Measurements from ENCODE around the gene DNAH3.

Gene DNAH3

DNA sequence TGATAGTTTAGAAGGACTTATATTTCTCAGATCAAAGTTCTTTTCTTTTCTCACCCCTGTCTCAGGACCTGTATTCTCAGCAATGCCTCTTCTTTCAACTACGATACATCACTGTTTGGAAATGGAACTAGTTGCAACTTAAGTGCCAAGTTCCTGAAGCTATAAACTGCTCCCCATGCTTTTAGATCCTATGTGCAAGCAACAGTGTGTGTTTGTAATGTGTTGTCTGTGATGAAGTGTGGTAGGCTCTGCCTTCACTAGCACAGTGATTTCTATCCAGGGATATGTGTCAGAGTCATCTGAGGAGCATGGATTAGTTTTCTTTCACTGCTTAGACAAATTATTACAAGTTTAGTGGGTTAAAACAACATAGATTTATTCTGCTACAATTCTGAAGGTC is 42.3 kb upstream of the DNAH3 start:
- TF ChIP-seq, protein P1, sequence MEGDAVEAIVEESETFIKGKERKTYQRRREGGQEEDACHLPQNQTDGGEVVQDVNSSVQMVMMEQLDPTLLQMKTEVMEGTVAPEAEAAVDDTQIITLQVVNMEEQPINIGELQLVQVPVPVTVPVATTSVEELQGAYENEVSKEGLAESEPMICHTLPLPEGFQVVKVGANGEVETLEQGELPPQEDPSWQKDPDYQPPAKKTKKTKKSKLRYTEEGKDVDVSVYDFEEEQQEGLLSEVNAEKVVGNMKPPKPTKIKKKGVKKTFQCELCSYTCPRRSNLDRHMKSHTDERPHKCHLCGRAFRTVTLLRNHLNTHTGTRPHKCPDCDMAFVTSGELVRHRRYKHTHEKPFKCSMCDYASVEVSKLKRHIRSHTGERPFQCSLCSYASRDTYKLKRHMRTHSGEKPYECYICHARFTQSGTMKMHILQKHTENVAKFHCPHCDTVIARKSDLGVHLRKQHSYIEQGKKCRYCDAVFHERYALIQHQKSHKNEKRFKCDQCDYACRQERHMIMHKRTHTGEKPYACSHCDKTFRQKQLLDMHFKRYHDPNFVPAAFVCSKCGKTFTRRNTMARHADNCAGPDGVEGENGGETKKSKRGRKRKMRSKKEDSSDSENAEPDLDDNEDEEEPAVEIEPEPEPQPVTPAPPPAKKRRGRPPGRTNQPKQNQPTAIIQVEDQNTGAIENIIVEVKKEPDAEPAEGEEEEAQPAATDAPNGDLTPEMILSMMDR (IDR thresholded peaks at IDR 0.05; ENCODE audit: low read depth, low read length, missing control alignments), result no peak
- DNase-seq (ENCODE audit: extremely low read depth, low read depth), result no peak
- H3K4me3 ChIP-seq (replicated peaks; ENCODE audit: low read depth, low read length), result no peak overlapping the region

DNA sequence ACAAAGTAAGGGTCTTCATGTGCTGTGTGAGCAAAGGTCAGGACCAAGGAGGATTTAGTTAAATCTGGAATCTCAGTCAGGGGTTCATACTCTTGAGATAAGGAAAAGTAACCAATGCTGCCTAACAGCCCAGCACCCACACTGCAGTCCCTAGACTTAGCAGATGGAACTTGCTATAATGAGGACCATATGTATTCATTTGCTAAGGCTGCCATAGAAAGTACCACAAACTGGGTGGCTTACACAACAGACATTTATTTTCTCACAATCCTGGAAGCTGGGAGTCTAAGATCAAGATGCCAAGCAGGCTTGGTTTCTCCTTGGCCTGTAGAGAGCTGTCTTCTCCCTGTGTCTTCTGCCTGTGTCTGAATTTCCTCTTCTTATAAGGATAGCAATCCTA is 40.0 kb upstream of the DNAH3 start:
- no peak overlapping the region for H3K4me3 ChIP-seq (replicated peaks; ENCODE audit: low read depth, low read length)
- no peak for DNase-seq (ENCODE audit: extremely low read depth, low read depth)
- TF ChIP-seq, protein P1 (IDR thresholded peaks at IDR 0.05; ENCODE audit: low read depth, low read length, missing control alignments), result no peak

DNA sequence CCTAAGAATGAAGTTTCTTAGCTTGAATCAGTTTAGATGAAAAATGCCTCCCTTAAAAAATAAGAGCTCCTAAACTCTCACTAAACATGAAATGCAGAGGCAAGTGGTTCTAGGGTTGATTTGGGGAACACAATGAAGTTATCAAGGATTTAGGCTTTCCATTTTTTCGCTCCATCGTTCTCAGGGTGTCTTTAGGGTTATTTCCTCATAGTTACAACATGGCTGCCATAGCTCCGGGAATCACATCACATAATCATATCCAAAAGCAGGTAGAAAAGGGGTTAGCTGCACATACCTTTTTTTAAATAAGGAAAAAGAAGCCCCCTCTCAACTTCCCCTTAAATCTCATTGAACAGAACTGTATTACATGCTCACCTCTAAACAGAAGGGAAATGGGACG is 39.4 kb upstream of the DNAH3 start:
- TF ChIP-seq, protein P1 (IDR thresholded peaks at IDR 0.05; ENCODE audit: low read depth, low read length, missing control alignments), result no peak
- DNase-seq (ENCODE audit: extremely low read depth, low read depth), result no peak
- H3K4me3 ChIP-seq (replicated peaks; ENCODE audit: low read depth, low read length), result no peak overlapping the region

DNA sequence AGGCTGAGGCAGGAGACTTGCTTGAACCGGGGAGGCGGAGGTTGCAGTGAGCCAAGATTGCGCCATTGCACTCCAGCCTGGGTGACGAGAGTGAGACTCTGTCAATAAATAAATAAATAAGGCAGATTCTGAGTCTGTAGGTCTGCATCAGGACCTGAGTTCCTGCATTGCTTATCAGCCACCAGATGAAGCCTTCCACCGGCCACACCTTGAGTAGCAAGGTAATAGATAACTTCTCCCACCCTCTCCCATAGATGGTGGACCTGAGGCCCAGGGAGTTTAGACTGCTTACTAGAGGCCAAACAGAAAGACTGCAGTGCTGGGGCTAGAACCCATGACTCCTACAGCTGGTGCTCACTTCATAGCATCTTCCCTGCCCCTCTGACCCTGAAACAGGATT is 38.7 kb upstream of the DNAH3 start:
- TF ChIP-seq, protein P1 (IDR thresholded peaks at IDR 0.05; ENCODE audit: low read depth, low read length, missing control alignments), result no peak
- H3K4me3 ChIP-seq (replicated peaks; ENCODE audit: low read depth, low read length), result no peak overlapping the region
- no peak for DNase-seq (ENCODE audit: extremely low read depth, low read depth)

DNA sequence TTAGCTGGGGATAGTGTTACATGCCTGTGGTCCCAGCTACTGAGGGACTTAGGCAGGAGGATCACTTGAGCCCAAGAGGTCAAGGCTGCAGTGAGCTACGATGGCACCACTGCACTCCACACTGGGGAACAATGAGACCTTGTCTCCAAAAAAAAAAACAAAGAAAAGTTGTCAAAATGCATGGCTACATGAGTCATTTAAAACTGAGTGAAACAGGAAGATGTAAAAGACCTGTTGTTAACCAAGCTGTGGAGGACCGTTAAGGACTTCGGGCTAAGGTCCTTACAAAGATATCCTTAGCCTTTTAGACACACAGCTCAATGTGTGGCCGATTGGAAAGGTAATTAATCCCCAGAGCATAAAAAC is 35.7 kb upstream of the DNAH3 start:
- TF ChIP-seq, protein P1 (IDR thresholded peaks at IDR 0.05; ENCODE audit: low read depth, low read length, missing control alignments), result no peak
- DNase-seq (ENCODE audit: extremely low read depth, low read depth), result no peak
- H3K4me3 ChIP-seq (replicated peaks; ENCODE audit: low read depth, low read length), result no peak overlapping the region

DNA sequence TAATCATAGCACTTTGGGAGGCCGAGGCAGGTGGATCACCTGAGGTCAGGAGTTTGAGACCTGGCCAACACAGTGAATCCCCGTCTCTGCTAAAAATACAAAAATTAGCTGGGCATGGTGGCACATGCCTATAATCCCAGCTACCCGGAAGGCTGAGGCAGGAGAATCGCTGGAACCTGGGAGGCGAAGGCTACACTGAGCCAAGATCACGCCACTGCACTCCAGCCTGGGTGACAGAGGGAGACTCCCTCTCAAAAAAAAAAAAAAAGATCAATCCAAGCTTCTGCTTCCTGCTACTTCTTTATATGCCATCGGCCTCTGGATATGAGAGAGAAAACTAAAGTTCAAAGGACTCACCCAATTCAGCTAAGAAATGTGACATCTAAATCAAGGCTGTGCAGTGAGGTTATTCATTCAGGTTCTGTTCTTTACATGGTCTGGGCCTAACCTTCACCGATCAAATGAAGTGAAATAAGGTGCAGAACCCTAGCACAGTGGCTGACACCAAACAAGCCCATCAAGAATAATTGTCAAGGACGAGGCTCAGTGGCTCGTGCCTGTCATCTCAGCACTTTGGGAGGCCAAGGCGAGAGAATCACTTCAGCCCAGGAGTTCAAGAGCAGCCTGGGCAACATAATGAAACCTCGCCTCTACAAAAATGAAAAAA is 35.1 kb upstream of the DNAH3 start:
- DNase-seq (ENCODE audit: extremely low read depth, low read depth), result no peak
- TF ChIP-seq, protein P1 (IDR thresholded peaks at IDR 0.05; ENCODE audit: low read depth, low read length, missing control alignments), result no peak

DNA sequence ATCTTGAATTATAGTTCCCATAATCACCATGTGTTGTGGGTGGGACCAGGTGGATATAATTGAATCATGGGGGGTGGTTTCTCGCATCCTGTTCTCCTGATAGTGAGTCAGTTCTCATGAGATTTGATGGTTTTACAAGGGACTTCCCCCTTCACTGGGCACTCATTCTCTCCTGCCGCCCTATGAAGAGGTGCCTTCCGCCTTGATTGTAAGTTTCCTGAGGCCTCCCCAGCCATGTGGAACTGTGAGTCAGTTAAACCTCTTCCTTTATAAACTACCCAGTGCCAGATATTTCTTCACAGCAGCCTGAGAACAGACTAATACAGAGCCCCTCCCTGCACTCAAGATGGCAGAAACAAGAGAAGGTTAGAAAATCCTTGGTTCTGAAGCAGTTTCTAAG is 34.2 kb upstream of the DNAH3 start:
- H3K4me3 ChIP-seq (replicated peaks; ENCODE audit: low read depth, low read length), result no peak overlapping the region
- no peak for DNase-seq (ENCODE audit: extremely low read depth, low read depth)
- TF ChIP-seq, protein P1 (IDR thresholded peaks at IDR 0.05; ENCODE audit: low read depth, low read length, missing control alignments), result no peak

More for the DNA sequence above, 35.1 kb upstream of the DNAH3 start:
- no peak overlapping the region for H3K4me3 ChIP-seq (replicated peaks; ENCODE audit: low read depth, low read length)

Data from HFF-Myc (cell line).